K562 (cell line): ENCODE measurements around the gene KRT8. TPM values are rescaled to one million over a fixed set of nuclear protein-coding genes. Genes with fewer than 3 reads are reported as not detected.

Source experiments
- CBFA2T3 ChIP-seq: fragments of 450-650 bp; IDR thresholded peaks from 2 replicates; pipeline ENCODE4 v1.6.1; 2017
- CREBBP ChIP-seq: IDR thresholded peaks from one replicate; pipeline ENCODE4 v1.6.1; 2012; ENCODE audit warnings: low read depth, mild to moderate bottlenecking, control low read depth, inconsistent platforms, low read length
- HIVEP1 ChIP-seq: fragments of 250-450 bp; sonication (Bioruptor Pico); IDR thresholded peaks from 2 replicates; pipeline ENCODE4 v1.4.0; 2020; ENCODE audit warnings: mild to moderate bottlenecking
- NEUROD1 ChIP-seq: fragments of 150-350 bp; IDR thresholded peaks from 2 replicates; pipeline ENCODE4 v1.6.1; 2014; ENCODE audit warnings: borderline replicate concordance, low read length, low read depth; ENCODE audit not compliant: partially characterized antibody
- PRPF4 ChIP-seq: fragments of 200-400 bp; formaldehyde crosslinking; IDR thresholded peaks from one replicate; pipeline ENCODE4 v1.6.1; 2017; ENCODE audit warnings: low read length, low read depth, mild to moderate bottlenecking; ENCODE audit not compliant: insufficient read depth, poor library complexity, severe bottlenecking
- SPI1 ChIP-seq: IDR thresholded peaks from 2 replicates; pipeline ENCODE4 v1.6.1; 2011; ENCODE audit warnings: low read depth, low read length, control low read depth, borderline replicate concordance
- XRCC3 ChIP-seq: fragments of 450-650 bp; IDR thresholded peaks from 2 replicates; pipeline ENCODE4 v1.6.1; 2017; ENCODE audit warnings: mild to moderate bottlenecking, moderate library complexity
- ZKSCAN1 ChIP-seq: fragments of 150-350 bp; IDR thresholded peaks from 2 replicates; pipeline ENCODE4 v1.6.1; 2016; ENCODE audit warnings: low read depth, low read length
- ZKSCAN8 ChIP-seq: fragments of 200-800 bp; sonication (Bioruptor generic); IDR thresholded peaks from 2 replicates; pipeline ENCODE4 v1.6.1; 2016; ENCODE audit warnings: missing genetic modification characterization, missing compliant biosample characterization
- ZNF165 ChIP-seq: fragments of 250-450 bp; sonication (Bioruptor Pico); IDR thresholded peaks from 2 replicates; pipeline ENCODE4 v1.4.0; 2020; ENCODE audit warnings: borderline replicate concordance
- ZNF551 ChIP-seq: fragments of 250-450 bp; sonication (Bioruptor Pico); IDR thresholded peaks from 2 replicates; pipeline ENCODE4 v1.5.0; 2021; ENCODE audit warnings: mild to moderate bottlenecking, moderate library complexity
- ZNF668 ChIP-seq: fragments of 250-450 bp; sonication (Bioruptor Pico); IDR thresholded peaks from 2 replicates; pipeline ENCODE4 v1.8.0; 2022; ENCODE audit warnings: mild to moderate bottlenecking, inconsistent platforms
- ZNF778 ChIP-seq: fragments of 450-650 bp; formaldehyde crosslinking; IDR thresholded peaks from 2 replicates; pipeline ENCODE4 v1.4.0; 2020; ENCODE audit warnings: mild to moderate bottlenecking, moderate library complexity
- polyA plus RNA-seq, 8 experiments: library from polyadenylated mRNA; depleted of rRNA in 4 of 8; stranded (reverse) in 5 of 8; unstranded in 3 of 8; fragments of >200 nt; fragmentation: Nextera tagmentation in 2 of 8; fragmentation: Illumina TruSeq in 1 of 8; extraction: Ambion mirVana in 2 of 8; extraction: Trizol in 1 of 8; gene quantifications; 2 replicates each; pipeline versions ENCODE4 v1.2.1 to v1.2.3, GENCODE V29; 2011 to 2014; ENCODE audit warnings: inconsistent platforms in 1 of 8, missing spikeins in 1 of 8
- total RNA-seq, 7 experiments: library from RNA; depleted of rRNA in 6 of 7; stranded (reverse); fragments of >200 nt in 6 of 7; fragmentation: Illumina TruSeq in 2 of 7; extraction: Trizol in 2 of 7; gene quantifications; 2 replicates each; pipeline versions ENCODE4 v1.2.1 to v1.2.3, GENCODE V29; 2011 to 2021; ENCODE audit warnings: low replicate concordance in 1 of 7
- TF ChIP-seq, protein P1 (sequence below): fragments of 250-450 bp; sonication (Bioruptor Pico); IDR thresholded peaks from 2 replicates; pipeline ENCODE4 v1.8.0; 2022; ENCODE audit warnings: inconsistent platforms
- TF ChIP-seq, protein P2 (sequence below): fragments of 450-650 bp; conservative IDR thresholded peaks from 2 replicates; pipeline ENCODE4 v1.6.1; 2016; ENCODE audit warnings: missing genetic modification characterization, low read depth, mild to moderate bottlenecking, control low read depth, missing compliant biosample characterization
- TF ChIP-seq, protein P3 (sequence below): fragments of 450-650 bp; formaldehyde crosslinking; IDR thresholded peaks from 2 replicates; pipeline ENCODE4 v1.4.0; 2022; ENCODE audit warnings: missing genetic modification characterization
- TF ChIP-seq, protein P4 (sequence below): sonication (generic); formaldehyde crosslinking; IDR thresholded peaks from 2 replicates; pipeline ENCODE4 v1.8.1; 2023; ENCODE audit warnings: mild to moderate bottlenecking, missing genetic modification reagents, moderate library complexity
- TF ChIP-seq, protein P5 (sequence below), 2 experiments: fragments of 450-650 bp in 1 of 2; sonication (generic) in 1 of 2; formaldehyde crosslinking in 1 of 2; IDR thresholded peaks in 1 of 2; conservative IDR thresholded peaks in 1 of 2; 2 replicates each; pipeline versions ENCODE4 v1.6.1 to v1.8.1; 2016 to 2023; ENCODE audit warnings: mild to moderate bottlenecking in 2 of 2, moderate library complexity in 2 of 2, inconsistent platforms in 1 of 2, missing genetic modification reagents in 1 of 2
- TF ChIP-seq, protein P6 (sequence below), 2 experiments: fragments of 450-650 bp; IDR thresholded peaks; 2 replicates each; pipeline ENCODE4 v1.6.1; 2016

KRT8 gene
- total and polyA plus RNA-seq, 9 of the 15 experiments (the other 6 are each of a cell fraction or from before 2014, with no cell fraction given) = 41.5 to 661 (median 260) TPM

DNA sequence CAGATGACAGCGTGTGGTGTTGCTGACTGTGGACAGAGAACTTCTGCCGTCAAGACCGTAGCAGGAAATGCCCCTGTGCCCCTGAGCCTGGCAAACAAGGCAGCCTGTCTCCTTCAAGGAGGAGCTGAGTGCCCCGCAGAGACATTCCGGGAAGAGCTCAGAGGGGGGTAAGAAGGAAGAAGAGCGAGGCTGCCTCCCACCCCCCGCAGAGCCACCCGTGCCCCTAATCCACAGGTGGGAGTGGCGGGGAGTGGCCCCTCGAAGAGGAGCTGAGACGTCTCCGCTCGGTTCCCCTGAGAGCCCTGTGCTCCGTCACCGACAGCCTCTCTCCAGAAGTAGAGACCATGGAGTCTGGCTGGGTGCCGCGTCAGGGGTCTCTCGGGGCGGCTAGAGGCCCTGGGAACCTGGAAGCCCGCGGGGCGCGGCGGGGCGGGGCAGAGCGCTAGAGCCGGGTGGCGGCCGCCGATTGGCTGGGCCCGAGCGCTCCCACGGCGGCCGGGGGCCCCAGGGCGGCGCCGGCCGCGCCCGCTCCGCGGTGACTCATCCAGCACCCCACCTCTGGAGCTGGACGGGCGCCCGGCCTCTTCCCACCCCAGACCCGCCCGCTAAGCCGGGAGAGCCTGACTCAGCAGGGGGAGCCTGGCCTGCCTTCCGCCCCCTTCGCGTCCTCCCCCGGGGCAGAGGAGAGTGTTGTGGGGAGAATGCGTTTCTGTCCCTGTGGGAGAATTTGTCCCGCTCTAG, 30.9 kb downstream of the KRT8 start (continued):
- TF ChIP-seq, protein P1, sequence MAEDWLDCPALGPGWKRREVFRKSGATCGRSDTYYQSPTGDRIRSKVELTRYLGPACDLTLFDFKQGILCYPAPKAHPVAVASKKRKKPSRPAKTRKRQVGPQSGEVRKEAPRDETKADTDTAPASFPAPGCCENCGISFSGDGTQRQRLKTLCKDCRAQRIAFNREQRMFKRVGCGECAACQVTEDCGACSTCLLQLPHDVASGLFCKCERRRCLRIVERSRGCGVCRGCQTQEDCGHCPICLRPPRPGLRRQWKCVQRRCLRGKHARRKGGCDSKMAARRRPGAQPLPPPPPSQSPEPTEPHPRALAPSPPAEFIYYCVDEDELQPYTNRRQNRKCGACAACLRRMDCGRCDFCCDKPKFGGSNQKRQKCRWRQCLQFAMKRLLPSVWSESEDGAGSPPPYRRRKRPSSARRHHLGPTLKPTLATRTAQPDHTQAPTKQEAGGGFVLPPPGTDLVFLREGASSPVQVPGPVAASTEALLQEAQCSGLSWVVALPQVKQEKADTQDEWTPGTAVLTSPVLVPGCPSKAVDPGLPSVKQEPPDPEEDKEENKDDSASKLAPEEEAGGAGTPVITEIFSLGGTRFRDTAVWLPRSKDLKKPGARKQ = no peak
- no peak for TF ChIP-seq ZNF551
- 0 out of 2 replicates have a peak, but pooled peaks have one; percentile 43 for TF ChIP-seq HIVEP1 (CRISPR knock-in tag)
- TF ChIP-seq ZNF778 = no peak
- peak; percentile 34; the same call in 1 of the 2 replicates for TF ChIP-seq SPI1
- TF ChIP-seq ZKSCAN1 = no peak
- TF ChIP-seq, protein P2, sequence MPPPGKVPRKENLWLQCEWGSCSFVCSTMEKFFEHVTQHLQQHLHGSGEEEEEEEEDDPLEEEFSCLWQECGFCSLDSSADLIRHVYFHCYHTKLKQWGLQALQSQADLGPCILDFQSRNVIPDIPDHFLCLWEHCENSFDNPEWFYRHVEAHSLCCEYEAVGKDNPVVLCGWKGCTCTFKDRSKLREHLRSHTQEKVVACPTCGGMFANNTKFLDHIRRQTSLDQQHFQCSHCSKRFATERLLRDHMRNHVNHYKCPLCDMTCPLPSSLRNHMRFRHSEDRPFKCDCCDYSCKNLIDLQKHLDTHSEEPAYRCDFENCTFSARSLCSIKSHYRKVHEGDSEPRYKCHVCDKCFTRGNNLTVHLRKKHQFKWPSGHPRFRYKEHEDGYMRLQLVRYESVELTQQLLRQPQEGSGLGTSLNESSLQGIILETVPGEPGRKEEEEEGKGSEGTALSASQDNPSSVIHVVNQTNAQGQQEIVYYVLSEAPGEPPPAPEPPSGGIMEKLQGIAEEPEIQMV (tag) = no peak
- TF ChIP-seq PRPF4 = no peak
- peak; percentile 83 for TF ChIP-seq NEUROD1
- TF ChIP-seq, protein P3, sequence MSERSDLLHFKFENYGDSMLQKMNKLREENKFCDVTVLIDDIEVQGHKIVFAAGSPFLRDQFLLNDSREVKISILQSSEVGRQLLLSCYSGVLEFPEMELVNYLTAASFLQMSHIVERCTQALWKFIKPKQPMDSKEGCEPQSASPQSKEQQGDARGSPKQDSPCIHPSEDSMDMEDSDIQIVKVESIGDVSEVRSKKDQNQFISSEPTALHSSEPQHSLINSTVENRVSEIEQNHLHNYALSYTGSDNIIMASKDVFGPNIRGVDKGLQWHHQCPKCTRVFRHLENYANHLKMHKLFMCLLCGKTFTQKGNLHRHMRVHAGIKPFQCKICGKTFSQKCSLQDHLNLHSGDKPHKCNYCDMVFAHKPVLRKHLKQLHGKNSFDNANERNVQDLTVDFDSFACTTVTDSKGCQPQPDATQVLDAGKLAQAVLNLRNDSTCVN = no peak
- no peak for TF ChIP-seq ZKSCAN8 (CRISPR knock-in tag)
- TF ChIP-seq ZNF668 (CRISPR knock-in tag) = no peak
- peak; percentile 45; the same call in 1 of the 2 replicates for TF ChIP-seq CBFA2T3
- TF ChIP-seq, protein P4, sequence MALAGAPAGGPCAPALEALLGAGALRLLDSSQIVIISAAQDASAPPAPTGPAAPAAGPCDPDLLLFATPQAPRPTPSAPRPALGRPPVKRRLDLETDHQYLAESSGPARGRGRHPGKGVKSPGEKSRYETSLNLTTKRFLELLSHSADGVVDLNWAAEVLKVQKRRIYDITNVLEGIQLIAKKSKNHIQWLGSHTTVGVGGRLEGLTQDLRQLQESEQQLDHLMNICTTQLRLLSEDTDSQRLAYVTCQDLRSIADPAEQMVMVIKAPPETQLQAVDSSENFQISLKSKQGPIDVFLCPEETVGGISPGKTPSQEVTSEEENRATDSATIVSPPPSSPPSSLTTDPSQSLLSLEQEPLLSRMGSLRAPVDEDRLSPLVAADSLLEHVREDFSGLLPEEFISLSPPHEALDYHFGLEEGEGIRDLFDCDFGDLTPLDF (CRISPR knock-in tag) = peak; percentile 30; the same call in 1 of the 2 replicates
- TF ChIP-seq ZNF165 (CRISPR knock-in tag) = no peak
- TF ChIP-seq, protein P5, sequence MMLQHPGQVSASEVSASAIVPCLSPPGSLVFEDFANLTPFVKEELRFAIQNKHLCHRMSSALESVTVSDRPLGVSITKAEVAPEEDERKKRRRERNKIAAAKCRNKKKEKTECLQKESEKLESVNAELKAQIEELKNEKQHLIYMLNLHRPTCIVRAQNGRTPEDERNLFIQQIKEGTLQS (IDR thresholded peaks at IDR 0.05) = peak; percentile 90
- TF ChIP-seq, protein P5 (CRISPR knock-in tag; conservative IDR thresholded peaks at IDR 0.05) = peak; percentile 69; the same call in 1 of the 2 replicates
- no peak for TF ChIP-seq XRCC3
- TF ChIP-seq CREBBP = no peak
- TF ChIP-seq, protein P6, sequence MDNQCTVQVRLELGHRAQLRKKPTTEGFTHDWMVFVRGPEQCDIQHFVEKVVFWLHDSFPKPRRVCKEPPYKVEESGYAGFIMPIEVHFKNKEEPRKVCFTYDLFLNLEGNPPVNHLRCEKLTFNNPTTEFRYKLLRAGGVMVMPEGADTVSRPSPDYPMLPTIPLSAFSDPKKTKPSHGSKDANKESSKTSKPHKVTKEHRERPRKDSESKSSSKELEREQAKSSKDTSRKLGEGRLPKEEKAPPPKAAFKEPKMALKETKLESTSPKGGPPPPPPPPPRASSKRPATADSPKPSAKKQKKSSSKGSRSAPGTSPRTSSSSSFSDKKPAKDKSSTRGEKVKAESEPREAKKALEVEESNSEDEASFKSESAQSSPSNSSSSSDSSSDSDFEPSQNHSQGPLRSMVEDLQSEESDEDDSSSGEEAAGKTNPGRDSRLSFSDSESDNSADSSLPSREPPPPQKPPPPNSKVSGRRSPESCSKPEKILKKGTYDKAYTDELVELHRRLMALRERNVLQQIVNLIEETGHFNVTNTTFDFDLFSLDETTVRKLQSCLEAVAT (IDR thresholded peaks at IDR 0.05) = peak in 1 of 2 experiments; percentile 67; a peak in 2 of 4 replicates
